HCT116 (cell line): ENCODE data around the gene NRCAM. TPM values are rescaled to one million over a fixed set of nuclear protein-coding genes. Genes with fewer than 3 reads are reported as not detected.

ENCODE experiments used
- ATAC-seq: fragments of 200-7000 bp; cut with Tn5 transposase; 2 replicates; pipeline ENCODE4 v1.9.1; 2020; ENCODE audit warnings: mild to moderate bottlenecking, moderate library complexity
- BruUV-seq: library from RNA; stranded (reverse); fragments of 400-500 nt; replicated peaks from 2 replicates; lab custom pipeline; 2021; lab: Mats Ljungman, UMichigan
- CTCF ChIA-PET: fragments of 300-600 bp; sonication (Branson Sonifier 250); formaldehyde crosslinking; loops from one replicate; lab custom pipeline; 2021; ENCODE audit warnings: antibody characterized with exemption; lab: Charles Lee
- POLR2A ChIA-PET: fragments of 300-600, 350-600 bp; sonication (Branson Sonifier 250); formaldehyde crosslinking; loops from one replicate; lab custom pipeline; 2021; ENCODE audit warnings: antibody characterized with exemption; lab: Charles Lee
- RAD21 ChIA-PET, 2 experiments: fragments of 300-600 bp; sonication (Branson Sonifier 250); formaldehyde crosslinking; loops; one replicate each; lab custom pipeline; 2023; ENCODE audit warnings: low total read pairs in 2 of 2; ENCODE audit not compliant: uncharacterized antibody in 2 of 2, unreplicated experiment in 2 of 2, low non-redundant PET in 1 of 2; lab: Charles Lee
- DNase-seq: peaks from one replicate; pipeline ENCODE4 v3.0.0-alpha.2; 2010; ENCODE audit warnings: low read depth, low spot score
- H2AFZ ChIP-seq: fragments of 200-600 bp; shearing (Covaris generic), sonication (generic); 2 replicates; pipeline ENCODE4 v1.6.1; 2017; ENCODE audit warnings: low read depth, mixed run types, mixed read lengths, antibody characterized with exemption, low read length; ENCODE audit not compliant: poor library complexity, severe bottlenecking
- H3K27ac ChIP-seq: 2 replicates; pipeline ENCODE4 v1.5.1; 2012; ENCODE audit warnings: low read depth, low read length
- H3K27me3 ChIP-seq: fragments of 200-600 bp; sonication (generic); 2 replicates; pipeline ENCODE4 v1.6.1; 2016; ENCODE audit warnings: mixed run types, low read length, mixed read lengths; ENCODE audit not compliant: insufficient read depth
- H3K36me3 ChIP-seq, 2 experiments: fragments of 200-500 bp in 1 of 2; fragments of 200-600 bp in 1 of 2; sonication (Bioruptor generic) in 1 of 2; sonication (generic) in 1 of 2; 2 replicates each; pipeline versions ENCODE4 v1.5.1 to v1.6.1; 2014 to 2016; ENCODE audit warnings: low read length in 2 of 2, inconsistent platforms in 1 of 2, mixed read lengths in 1 of 2, mixed run types in 1 of 2; ENCODE audit not compliant: insufficient read depth in 2 of 2, control insufficient read depth in 1 of 2
- H3K4me1 ChIP-seq, 2 experiments: fragments of 200-600 bp in 1 of 2; sonication (generic) in 1 of 2; 2 replicates each; pipeline versions ENCODE4 v1.5.1 to v1.6.1; 2012 to 2017; ENCODE audit warnings: low read length in 2 of 2, inconsistent platforms in 1 of 2, mild to moderate bottlenecking in 1 of 2, mixed read lengths in 1 of 2, mixed run types in 1 of 2, moderate library complexity in 1 of 2; ENCODE audit not compliant: insufficient read depth in 2 of 2, control insufficient read depth in 1 of 2
- H3K4me2 ChIP-seq: fragments of 200-600 bp; sonication (generic); 2 replicates; pipeline ENCODE4 v1.6.1; 2017; ENCODE audit warnings: mixed run types, low read length, mixed read lengths
- H3K4me3 ChIP-seq, 2 experiments: fragments of 200-600 bp in 1 of 2; sonication (generic) in 1 of 2; replicated peaks in 1 of 2; 2 replicates each; pipeline ENCODE4 v1.5.1; 2011 to 2016; ENCODE audit warnings: low read length in 2 of 2, control low read depth in 1 of 2, low read depth in 1 of 2, mild to moderate bottlenecking in 1 of 2, mixed read lengths in 1 of 2, mixed run types in 1 of 2
- H3K79me2 ChIP-seq: fragments of 200-600 bp; sonication (generic); 2 replicates; pipeline ENCODE4 v1.6.1; 2017; ENCODE audit warnings: mild to moderate bottlenecking, mixed run types, low read length, moderate library complexity, mixed read lengths; ENCODE audit not compliant: insufficient read depth
- H3K9ac ChIP-seq: fragments of 200-600 bp; sonication (generic); 2 replicates; pipeline ENCODE4 v1.6.1; 2016; ENCODE audit warnings: low read length, mixed read lengths
- H3K9me2 ChIP-seq: fragments of 200-600 bp; sonication (generic), shearing (Covaris generic); 2 replicates; pipeline ENCODE4 v1.6.1; 2017; ENCODE audit warnings: mixed run types, mild to moderate bottlenecking, moderate library complexity; ENCODE audit not compliant: insufficient read depth
- H3K9me3 ChIP-seq, 2 experiments: fragments of 200-500 bp in 1 of 2; fragments of 200-600 bp in 1 of 2; sonication (Bioruptor generic) in 1 of 2; sonication (generic) in 1 of 2; 2 replicates each; pipeline ENCODE4 v1.6.1; 2014 to 2017; ENCODE audit warnings: low read length in 2 of 2, mixed read lengths in 2 of 2, inconsistent platforms in 1 of 2, low read depth in 1 of 2, mild to moderate bottlenecking in 1 of 2, mixed run types in 1 of 2, moderate library complexity in 1 of 2; ENCODE audit not compliant: control insufficient read depth in 1 of 2, insufficient read depth in 1 of 2
- H4K20me1 ChIP-seq: fragments of 200-600 bp; sonication (generic), shearing (Covaris generic); 2 replicates; pipeline ENCODE4 v1.6.1; 2017; ENCODE audit warnings: mixed run types, mild to moderate bottlenecking, moderate library complexity; ENCODE audit not compliant: insufficient read depth
- CBX3 ChIP-seq: IDR thresholded peaks from 2 replicates; pipeline ENCODE4 v1.6.1; 2012; ENCODE audit warnings: low read depth
- CEBPB ChIP-seq: IDR thresholded peaks from 2 replicates; pipeline ENCODE4 v1.6.1; 2012; ENCODE audit warnings: low read depth
- EGR1 ChIP-seq: IDR thresholded peaks from 2 replicates; pipeline ENCODE4 v1.6.1; 2012; ENCODE audit warnings: low read depth
- EZH2 ChIP-seq: fragments of 200-600 bp; sonication (generic); IDR thresholded peaks from 2 replicates; pipeline ENCODE4 v1.6.1; 2017; ENCODE audit warnings: antibody characterized with exemption, mixed run types
- EZH2phosphoT487 ChIP-seq: fragments of 200-600 bp; IDR thresholded peaks from 2 replicates; pipeline ENCODE4 v1.6.1; 2018; ENCODE audit warnings: antibody characterized with exemption, borderline replicate concordance
- JUND ChIP-seq: IDR thresholded peaks from 2 replicates; pipeline ENCODE4 v1.6.1; 2012
- POLR2A ChIP-seq: IDR thresholded peaks from 2 replicates; pipeline ENCODE4 v1.7.0; 2011; ENCODE audit warnings: borderline replicate concordance; ENCODE audit not compliant: insufficient read depth, insufficient read length; ENCODE audit errors: extremely low read depth
- POLR2AphosphoS5 ChIP-seq: IDR thresholded peaks from 2 replicates; pipeline ENCODE4 v1.6.1; 2011; ENCODE audit warnings: mild to moderate bottlenecking, low read depth, low read length, moderate library complexity
- RAD21 ChIP-seq: IDR thresholded peaks from 2 replicates; pipeline ENCODE4 v1.6.1; 2012; ENCODE audit warnings: low read depth, mild to moderate bottlenecking
- SIN3A ChIP-seq: IDR thresholded peaks from 2 replicates; pipeline ENCODE4 v1.6.1; 2012; ENCODE audit warnings: low read depth
- SP1 ChIP-seq: IDR thresholded peaks from 2 replicates; pipeline ENCODE4 v1.6.1; 2012; ENCODE audit warnings: low read depth
- SRF ChIP-seq: IDR thresholded peaks from 2 replicates; pipeline ENCODE4 v1.6.1; 2012; ENCODE audit warnings: low read depth
- TCF7L2 ChIP-seq: IDR thresholded peaks from 2 replicates; pipeline ENCODE4 v1.7.0; 2011; ENCODE audit warnings: borderline replicate concordance, inconsistent platforms; ENCODE audit not compliant: insufficient read depth, insufficient read length; ENCODE audit errors: extremely low read depth
- YY1 ChIP-seq: IDR thresholded peaks from 2 replicates; pipeline ENCODE4 v1.6.1; 2011; ENCODE audit warnings: low read length, low read depth, moderate library complexity, mild to moderate bottlenecking; ENCODE audit not compliant: insufficient replicate concordance; ENCODE audit errors: extremely low read depth
- ZFX ChIP-seq: fragments of 450-650 bp; IDR thresholded peaks from 2 replicates; pipeline ENCODE4 v1.6.1; 2017
- ZNF274 ChIP-seq: fragments of 200-500 bp; sonication (Bioruptor generic); IDR thresholded peaks from 2 replicates; pipeline ENCODE4 v1.6.1; 2014; ENCODE audit warnings: mild to moderate bottlenecking, low read depth, low read length, inconsistent platforms
- intact Hi-C: fragments of 100-400 bp; cut with micrococcal nuclease; formaldehyde crosslinking; loops from 2 replicates; pipeline ENCODE4 v1.10.0; 2022
- total RNA-seq: library from RNA; stranded (reverse); gene quantifications from one replicate; pipeline ENCODE4 v1.2.1, GENCODE V29; 2021; ENCODE audit not compliant: unreplicated experiment
- TF ChIP-seq, protein P1 (sequence below): IDR thresholded peaks from 2 replicates; pipeline ENCODE4 v1.6.1; 2012
- TF ChIP-seq, protein P2 (sequence below), 3 experiments: fragments of 200-600 bp in 1 of 3; sonication (generic) in 1 of 3; IDR thresholded peaks in 2 of 3; conservative IDR thresholded peaks in 1 of 3; 2 replicates each; pipeline ENCODE4 v1.5.1; 2012 to 2017; ENCODE audit warnings: low read depth in 2 of 3, low read length in 2 of 3, antibody characterized with exemption in 1 of 3, borderline replicate concordance in 1 of 3, control low read depth in 1 of 3, mild to moderate bottlenecking in 1 of 3, mixed read lengths in 1 of 3, mixed run types in 1 of 3, moderate library complexity in 1 of 3; ENCODE audit not compliant: insufficient read depth in 1 of 3
- TF ChIP-seq, protein P3 (sequence below): IDR thresholded peaks from 2 replicates; pipeline ENCODE4 v1.6.1; 2012

Gene NRCAM
- total RNA-seq, 1 experiment from 2014 or later: 0.15 TPM

DNA sequence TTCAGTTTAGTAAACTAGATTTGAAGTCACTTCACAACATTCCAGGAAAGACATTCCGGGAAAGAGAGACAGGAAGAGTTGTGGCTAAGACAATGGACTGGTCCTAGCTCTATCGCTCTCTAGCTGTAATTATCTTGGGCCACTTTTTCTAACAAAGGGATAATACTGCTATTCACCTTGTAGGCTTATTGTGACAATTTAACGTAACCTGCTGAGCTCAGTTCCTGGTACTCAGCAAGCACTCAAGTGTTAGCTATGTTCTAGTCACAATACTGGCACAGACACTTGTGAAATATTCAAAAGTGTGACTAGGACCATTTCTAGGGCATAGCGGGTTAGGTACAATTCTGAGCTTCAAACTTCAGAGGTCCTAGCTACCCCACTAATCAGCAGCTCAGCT lies 12.0 kb upstream of the NRCAM start:
- ATAC-seq (no peak), DNase-seq (no peak)
- POLR2A ChIA-PET: no interaction called here
- CTCF ChIA-PET: no interaction called here
- Histone ChIP-seq H3K9me3 (no peaks in the 10 kb centered on the region), H3K4me1 (no peaks in the 10 kb centered on the region), H3K9me2 (no peaks in the 10 kb centered on the region), H3K36me3 (no peaks in the 10 kb centered on the region), H3K27ac (no peak overlapping the region), H3K4me2 (no peak overlapping the region), H3K79me2 (no peaks in the 10 kb centered on the region), H4K20me1 (0 out of 2 replicates have a peak, but pooled peaks cover 4% of the 10 kb centered on the region), H3K27me3 (no peaks in the 10 kb centered on the region), H3K4me3 (no peak overlapping the region), H3K9ac (no peak overlapping the region), H2AFZ (no peak overlapping the region)
- TF ChIP-seq SIN3A: no peak
- TF ChIP-seq CEBPB: no peak
- no peak for TF ChIP-seq POLR2A
- no peak for TF ChIP-seq EGR1
- TF ChIP-seq SP1: no peak
- TF ChIP-seq, protein P1, sequence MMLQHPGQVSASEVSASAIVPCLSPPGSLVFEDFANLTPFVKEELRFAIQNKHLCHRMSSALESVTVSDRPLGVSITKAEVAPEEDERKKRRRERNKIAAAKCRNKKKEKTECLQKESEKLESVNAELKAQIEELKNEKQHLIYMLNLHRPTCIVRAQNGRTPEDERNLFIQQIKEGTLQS: no peak
- no peak for TF ChIP-seq JUND
- no peak for TF ChIP-seq ZNF274
- TF ChIP-seq EZH2phosphoT487: no peak
- no peak for TF ChIP-seq TCF7L2
- no peak for TF ChIP-seq POLR2AphosphoS5
- TF ChIP-seq, protein P2, sequence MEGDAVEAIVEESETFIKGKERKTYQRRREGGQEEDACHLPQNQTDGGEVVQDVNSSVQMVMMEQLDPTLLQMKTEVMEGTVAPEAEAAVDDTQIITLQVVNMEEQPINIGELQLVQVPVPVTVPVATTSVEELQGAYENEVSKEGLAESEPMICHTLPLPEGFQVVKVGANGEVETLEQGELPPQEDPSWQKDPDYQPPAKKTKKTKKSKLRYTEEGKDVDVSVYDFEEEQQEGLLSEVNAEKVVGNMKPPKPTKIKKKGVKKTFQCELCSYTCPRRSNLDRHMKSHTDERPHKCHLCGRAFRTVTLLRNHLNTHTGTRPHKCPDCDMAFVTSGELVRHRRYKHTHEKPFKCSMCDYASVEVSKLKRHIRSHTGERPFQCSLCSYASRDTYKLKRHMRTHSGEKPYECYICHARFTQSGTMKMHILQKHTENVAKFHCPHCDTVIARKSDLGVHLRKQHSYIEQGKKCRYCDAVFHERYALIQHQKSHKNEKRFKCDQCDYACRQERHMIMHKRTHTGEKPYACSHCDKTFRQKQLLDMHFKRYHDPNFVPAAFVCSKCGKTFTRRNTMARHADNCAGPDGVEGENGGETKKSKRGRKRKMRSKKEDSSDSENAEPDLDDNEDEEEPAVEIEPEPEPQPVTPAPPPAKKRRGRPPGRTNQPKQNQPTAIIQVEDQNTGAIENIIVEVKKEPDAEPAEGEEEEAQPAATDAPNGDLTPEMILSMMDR (IDR thresholded peaks at IDR 0.05 in 2 of 3, conservative IDR thresholded peaks at IDR 0.05 in 1 of 3; ENCODE audit: borderline replicate concordance in 1 of 3, insufficient read depth in 1 of 3, low read depth in 2 of 3, low read length in 2 of 3): no peak
- no peak for TF ChIP-seq EZH2
- TF ChIP-seq CBX3: no peak
- TF ChIP-seq RAD21: no peak
- TF ChIP-seq, protein P3, sequence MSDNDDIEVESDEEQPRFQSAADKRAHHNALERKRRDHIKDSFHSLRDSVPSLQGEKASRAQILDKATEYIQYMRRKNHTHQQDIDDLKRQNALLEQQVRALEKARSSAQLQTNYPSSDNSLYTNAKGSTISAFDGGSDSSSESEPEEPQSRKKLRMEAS: no peak
- TF ChIP-seq YY1: no peak
- TF ChIP-seq SRF: no peak
- no peak for TF ChIP-seq ZFX
- intact Hi-C loops: no loop called here
- BruUV-seq: no TSS peak
- RAD21 ChIA-PET: no interaction called here
